Body of pancreas (tissue), 4 donors: ENCODE measurements around the gene DTNBP1.

Experiments used
- POLR2A ChIP-seq, 3 donors: fragments of 450-650 bp; IDR thresholded peaks; one replicate each; pipeline ENCODE4 v1.6.1; 2016; ENCODE audit warnings: antibody characterized with exemption in 3 of 3, mild to moderate bottlenecking in 2 of 3
- TF ChIP-seq, protein P1 (sequence below), 7 experiments: fragments of 450-650 bp in 4 of 7; fragments of 200-600 bp in 3 of 7; sonication (generic) in 3 of 7; IDR thresholded peaks; one replicate each; pipeline ENCODE4 v1.5.1; 2016 to 2019; ENCODE audit warnings: antibody characterized with exemption in 7 of 7

DNA sequence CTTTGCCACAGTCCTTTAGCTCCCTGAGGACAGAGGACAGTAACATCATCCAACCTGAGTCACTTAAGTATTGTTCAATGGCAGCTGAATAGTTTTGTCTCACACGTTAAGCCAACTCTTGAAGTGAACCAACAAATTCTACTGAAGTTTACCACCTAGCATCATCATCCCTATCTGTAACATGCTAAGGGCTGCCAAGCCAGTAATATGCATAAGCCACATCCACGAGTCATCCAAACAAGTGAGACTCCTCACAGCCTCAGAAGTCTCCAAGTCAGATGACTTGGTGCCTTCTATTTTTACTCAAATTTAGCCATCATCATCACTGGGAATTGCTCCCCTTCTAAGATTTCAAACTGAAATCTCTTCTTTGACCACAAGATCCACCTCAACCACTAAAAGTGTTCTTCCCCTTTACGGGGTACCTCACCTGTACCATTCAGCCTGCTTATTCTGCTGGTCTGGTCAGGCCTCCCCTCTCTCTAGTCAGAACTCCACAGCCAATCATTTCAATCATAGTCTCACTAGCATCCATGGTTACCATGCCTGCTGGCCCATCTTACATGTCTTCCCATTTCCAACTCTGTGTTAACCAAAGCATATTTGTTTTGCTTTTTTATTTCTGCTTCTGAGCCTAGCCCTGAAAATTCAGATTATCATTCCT lies 73.7 kb downstream of the DTNBP1 start:
- TF ChIP-seq POLR2A (IDR thresholded peaks at IDR 0.05) = no peak
- TF ChIP-seq, protein P1, sequence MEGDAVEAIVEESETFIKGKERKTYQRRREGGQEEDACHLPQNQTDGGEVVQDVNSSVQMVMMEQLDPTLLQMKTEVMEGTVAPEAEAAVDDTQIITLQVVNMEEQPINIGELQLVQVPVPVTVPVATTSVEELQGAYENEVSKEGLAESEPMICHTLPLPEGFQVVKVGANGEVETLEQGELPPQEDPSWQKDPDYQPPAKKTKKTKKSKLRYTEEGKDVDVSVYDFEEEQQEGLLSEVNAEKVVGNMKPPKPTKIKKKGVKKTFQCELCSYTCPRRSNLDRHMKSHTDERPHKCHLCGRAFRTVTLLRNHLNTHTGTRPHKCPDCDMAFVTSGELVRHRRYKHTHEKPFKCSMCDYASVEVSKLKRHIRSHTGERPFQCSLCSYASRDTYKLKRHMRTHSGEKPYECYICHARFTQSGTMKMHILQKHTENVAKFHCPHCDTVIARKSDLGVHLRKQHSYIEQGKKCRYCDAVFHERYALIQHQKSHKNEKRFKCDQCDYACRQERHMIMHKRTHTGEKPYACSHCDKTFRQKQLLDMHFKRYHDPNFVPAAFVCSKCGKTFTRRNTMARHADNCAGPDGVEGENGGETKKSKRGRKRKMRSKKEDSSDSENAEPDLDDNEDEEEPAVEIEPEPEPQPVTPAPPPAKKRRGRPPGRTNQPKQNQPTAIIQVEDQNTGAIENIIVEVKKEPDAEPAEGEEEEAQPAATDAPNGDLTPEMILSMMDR (IDR thresholded peaks at IDR 0.05) = no peak
